Sigmoid colon (tissue), 4 donors: ENCODE measurements around the gene GALNT17.

Source experiments
- CTCF ChIP-seq, 4 experiments: fragments of 450-650 bp in 3 of 4; fragments of 200-600 bp in 1 of 4; IDR thresholded peaks; one replicate each; pipeline ENCODE4 v1.5.1; 2016 to 2019; ENCODE audit warnings: antibody characterized with exemption in 4 of 4, mild to moderate bottlenecking in 3 of 4, moderate library complexity in 2 of 4
- POLR2A ChIP-seq, 2 donors: fragments of 450-650 bp; IDR thresholded peaks; one replicate each; pipeline ENCODE4 v1.6.1; 2016; ENCODE audit warnings: antibody characterized with exemption in 2 of 2, mild to moderate bottlenecking in 2 of 2, moderate library complexity in 2 of 2
- POLR2AphosphoS5 ChIP-seq, 4 donors: sonication (generic); formaldehyde crosslinking; IDR thresholded peaks; one replicate each; pipeline ENCODE4 v1.6.1; 2017; ENCODE audit warnings: antibody characterized with exemption in 4 of 4

GRCh38 chr7:71388181-71388580 is 256.2 kb downstream of the GALNT17 start:
- TF ChIP-seq CTCF (IDR thresholded peaks at IDR 0.05) (no peak), POLR2A (IDR thresholded peaks at IDR 0.05) (no peak), POLR2AphosphoS5 (IDR thresholded peaks at IDR 0.05) (no peak)
